Activated CD8-positive, alpha-beta memory T cell treated with anti-CD3 and anti-CD28 coated beads, Interleukin-2, amount 10 ng/mL, durations not matched to agents 7 days and 5 days (primary cell): ENCODE results near the gene HDGFL2. TPM values are rescaled to one million over a fixed set of nuclear protein-coding genes. Genes with fewer than 3 reads are reported as not detected.
"Not testable (repeated sequence)": the region's sequence is repeated elsewhere in the genome, so short reads cannot be mapped to it uniquely, and the experiment has no call there.

ENCODE experiments used
- ATAC-seq: fragments of 150-1000 bp; cut with Tn5 transposase; one replicate; pipeline ENCODE4 v1.10.0; 2021; ENCODE audit warnings: moderate library complexity
- CTCF ChIA-PET: fragments of 350-600 bp; sonication (Branson Sonifier 250); formaldehyde crosslinking; loops from one replicate; lab custom pipeline; 2021; ENCODE audit warnings: antibody characterized with exemption; lab: Charles Lee
- DNase-seq: peaks from one replicate; pipeline ENCODE4 v3.0.0-alpha.2; 2020
- H3K27ac Mint-ChIP-seq: one replicate; pipeline ENCODE4 v1.8.0; 2021; ENCODE audit warnings: mild to moderate bottlenecking, mixed read lengths
- H3K27me3 Mint-ChIP-seq: one replicate; pipeline ENCODE4 v1.8.0; 2021; ENCODE audit warnings: mixed read lengths
- H3K36me3 Mint-ChIP-seq: one replicate; pipeline ENCODE4 v1.8.0; 2021; ENCODE audit warnings: mild to moderate bottlenecking, mixed read lengths
- H3K4me1 Mint-ChIP-seq: one replicate; pipeline ENCODE4 v1.8.0; 2021; ENCODE audit warnings: mixed read lengths
- H3K4me3 Mint-ChIP-seq: one replicate; pipeline ENCODE4 v1.8.0; 2021; ENCODE audit warnings: mild to moderate bottlenecking, moderate library complexity, mixed read lengths
- H3K9me3 Mint-ChIP-seq: one replicate; pipeline ENCODE4 v1.8.0; 2022; ENCODE audit warnings: low read depth, mixed read lengths
- total RNA-seq, 2 experiments: library from RNA; stranded (reverse); gene quantifications; one replicate each; pipeline ENCODE4 v1.2.3, GENCODE V29; 2021

HDGFL2 gene
- total RNA-seq, 2 experiments from 2014 or later = 57.8 to 60.2 TPM

DNA sequence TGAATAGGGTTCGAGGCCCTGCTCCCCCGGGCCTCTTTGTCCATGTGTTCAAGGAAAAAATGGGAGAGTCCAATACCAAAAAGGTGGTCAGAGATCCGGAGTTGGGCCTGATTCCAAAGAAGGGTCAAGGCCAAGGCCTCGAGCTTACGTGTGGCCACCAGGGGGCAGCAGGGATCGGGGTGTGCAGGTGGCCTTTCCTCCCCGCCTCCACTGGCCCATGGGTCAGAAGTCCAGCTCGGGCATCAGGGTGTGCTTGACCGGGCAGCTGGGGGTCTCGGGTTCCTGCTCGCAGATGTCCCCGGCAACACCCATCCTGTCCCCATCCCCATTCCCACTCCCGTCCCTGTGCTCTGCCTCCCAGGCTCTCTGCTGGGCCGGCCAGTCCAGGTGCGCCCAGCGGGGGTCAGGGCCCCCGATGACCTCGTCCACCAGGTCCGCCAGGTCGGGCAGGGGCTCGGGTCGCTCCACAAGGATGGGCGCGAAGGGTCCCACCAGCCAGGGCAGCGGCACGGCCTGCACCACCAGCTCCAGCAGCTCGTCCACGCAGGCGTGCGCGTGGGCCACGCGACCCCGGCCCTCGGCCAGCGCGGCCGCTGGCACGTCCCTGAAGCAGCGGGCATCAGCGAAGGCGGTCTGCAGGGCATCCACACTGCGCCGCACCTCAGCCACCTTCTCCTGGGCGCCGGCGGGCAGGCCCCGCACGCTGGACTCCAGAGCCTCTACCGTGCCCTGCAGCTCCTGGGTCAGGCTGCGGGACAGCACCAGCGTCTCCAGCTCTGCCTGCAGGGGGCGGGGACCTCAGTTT, 51.4 kb downstream of the HDGFL2 start:
- H3K4me3 Mint-ChIP-seq = no peak overlapping the region
- ATAC-seq (no peak), DNase-seq (no peak)
- CTCF ChIA-PET = interaction anchor here (0.7 to 5.2 kb wide), 13 partner anchors 7 to 268 kb away, joined by 3 to 48 read pairs (median 4); partner anchors contain the start of genes HDGFL2 and PLIN5
- no peaks in the 10 kb centered on the region for H3K27me3 Mint-ChIP-seq
- H3K36me3 Mint-ChIP-seq = no peaks in the 10 kb centered on the region
- H3K9me3 Mint-ChIP-seq = no peaks in the 10 kb centered on the region
- H3K27ac Mint-ChIP-seq = no peak overlapping the region
- H3K4me1 Mint-ChIP-seq = no peaks in the 10 kb centered on the region

- Mint-ChIP-seq H3K36me3 (no peaks in the 10 kb centered on the region), H3K4me1 (no peaks in the 10 kb centered on the region), H3K9me3 (no peaks in the 10 kb centered on the region), H3K27ac (no peak overlapping the region), H3K4me3 (no peak overlapping the region), H3K27me3 (no peaks in the 10 kb centered on the region)
- peak; percentile 90 for ATAC-seq
- CTCF ChIA-PET = interaction anchor here (0.6 to 5.2 kb wide), 29 partner anchors 9 to 257 kb away, joined by 3 to 48 read pairs (median 4); partner anchors contain the start of genes HDGFL2, LRG1 and PLIN5
- DNase-seq = peak; percentile 78
Measured at GRCh38 chr19:4524808-4525562, 52.9 kb downstream of the HDGFL2 start.

- ATAC-seq = no peak
- Mint-ChIP-seq H3K36me3 (no peaks in the 10 kb centered on the region), H3K27ac (no peak overlapping the region), H3K27me3 (peaks cover 2% of the 10 kb centered on the region), H3K9me3 (no peaks in the 10 kb centered on the region), H3K4me3 (no peak overlapping the region), H3K4me1 (no peaks in the 10 kb centered on the region)
- CTCF ChIA-PET = interaction anchor here (0.6 to 5.2 kb wide), 25 partner anchors 9 to 258 kb away, joined by 3 to 48 read pairs (median 4); partner anchors contain the start of genes HDGFL2, LRG1 and PLIN5
- no peak for DNase-seq
Measured at GRCh38 chr19:4525563-4526002, 53.5 kb downstream of the HDGFL2 start.

DNA sequence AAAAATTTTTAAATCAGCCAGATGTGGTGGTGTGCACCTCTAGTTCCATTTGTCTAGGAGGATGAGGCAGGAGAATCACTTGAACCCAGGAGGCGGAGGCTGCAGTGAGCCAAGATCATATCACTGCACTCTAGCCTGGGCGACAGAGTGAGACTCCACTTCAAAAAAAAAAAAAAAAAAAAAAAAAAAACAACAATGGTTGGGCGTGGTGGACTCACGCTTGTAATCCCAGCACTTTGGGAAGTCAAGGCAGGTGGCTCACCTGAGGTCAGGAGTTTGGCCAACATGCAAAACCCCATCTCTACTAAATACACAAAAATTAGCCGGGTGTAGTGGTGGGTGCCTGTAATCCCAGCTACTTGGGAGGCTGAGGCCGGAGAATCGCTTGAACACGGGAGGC, 55.3 kb downstream of the HDGFL2 start:
- H3K9me3 Mint-ChIP-seq, DNase-seq, H3K27me3 Mint-ChIP-seq, ATAC-seq, H3K4me3 Mint-ChIP-seq, H3K27ac Mint-ChIP-seq, H3K36me3 Mint-ChIP-seq, H3K4me1 Mint-ChIP-seq: not testable (repeated sequence)
- CTCF ChIA-PET = interaction anchor here (5.2 kb wide), 1 partner anchor 260 kb away, joined by 48 read pairs; no protein-coding TSS in a partner anchor

DNA sequence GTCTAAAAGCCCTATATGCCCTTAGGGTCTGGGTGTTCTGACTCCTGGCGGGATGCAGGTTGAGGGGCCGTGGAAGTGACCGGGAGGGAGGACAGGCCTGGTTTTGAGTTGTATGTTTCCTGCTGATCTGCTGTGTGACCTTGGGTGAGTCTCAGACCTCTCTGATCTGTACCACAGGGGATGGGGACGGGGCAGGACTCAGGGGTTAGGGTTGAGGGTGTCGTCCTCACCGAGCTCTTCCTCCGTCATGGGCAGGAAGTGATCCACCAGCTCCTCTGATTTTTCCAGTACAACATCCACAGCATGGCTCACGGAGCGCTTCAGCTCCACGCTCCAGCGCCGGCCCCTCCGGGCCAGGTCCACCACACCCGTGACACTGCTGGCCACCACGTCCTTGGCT, 56.7 kb downstream of the HDGFL2 start:
- no peaks in the 10 kb centered on the region for H3K4me1 Mint-ChIP-seq
- no peak for ATAC-seq
- no peaks in the 10 kb centered on the region for H3K9me3 Mint-ChIP-seq
- H3K4me3 Mint-ChIP-seq = no peak overlapping the region
- H3K27me3 Mint-ChIP-seq = peaks cover 5% of the 10 kb centered on the region
- no peaks in the 10 kb centered on the region for H3K36me3 Mint-ChIP-seq
- no peak overlapping the region for H3K27ac Mint-ChIP-seq
- no peak for DNase-seq
- CTCF ChIA-PET = no interaction called here

DNA sequence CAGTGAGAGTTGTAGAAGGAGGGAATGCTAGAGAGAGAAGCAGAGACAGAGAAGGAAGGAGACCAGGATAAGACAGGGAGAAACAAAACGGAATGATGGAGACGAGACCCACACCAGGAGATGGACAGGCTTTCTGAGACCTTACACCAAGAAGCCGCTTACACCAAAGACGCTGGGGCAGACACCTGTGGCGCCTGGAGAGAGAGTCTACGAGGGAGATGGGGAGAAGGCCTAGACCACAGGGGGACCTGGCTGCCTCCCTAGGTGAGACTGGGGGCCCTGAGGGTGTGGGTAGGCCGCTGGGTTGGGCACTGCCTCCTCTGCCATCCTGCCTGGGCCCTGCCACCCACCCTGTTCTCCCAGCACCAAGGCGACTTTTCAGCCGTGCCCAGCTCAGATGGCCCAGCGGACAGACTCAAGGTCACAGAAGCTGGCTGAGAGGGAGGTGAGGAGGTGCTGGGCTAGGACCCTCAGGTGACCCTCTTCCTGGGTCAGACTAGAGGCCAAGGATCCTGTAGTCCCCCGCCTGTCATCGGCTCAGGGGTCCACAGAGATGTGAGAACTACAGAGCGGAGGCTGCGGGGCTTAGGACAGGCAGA, 57.9 kb downstream of the HDGFL2 start:
- no peak for DNase-seq
- Mint-ChIP-seq H3K4me1 (no peaks in the 10 kb centered on the region), H3K4me3 (no peak overlapping the region), H3K9me3 (no peaks in the 10 kb centered on the region), H3K36me3 (no peaks in the 10 kb centered on the region), H3K27me3 (peaks cover 9% of the 10 kb centered on the region), H3K27ac (no peak overlapping the region)
- ATAC-seq = no peak
- CTCF ChIA-PET = no interaction called here

DNA sequence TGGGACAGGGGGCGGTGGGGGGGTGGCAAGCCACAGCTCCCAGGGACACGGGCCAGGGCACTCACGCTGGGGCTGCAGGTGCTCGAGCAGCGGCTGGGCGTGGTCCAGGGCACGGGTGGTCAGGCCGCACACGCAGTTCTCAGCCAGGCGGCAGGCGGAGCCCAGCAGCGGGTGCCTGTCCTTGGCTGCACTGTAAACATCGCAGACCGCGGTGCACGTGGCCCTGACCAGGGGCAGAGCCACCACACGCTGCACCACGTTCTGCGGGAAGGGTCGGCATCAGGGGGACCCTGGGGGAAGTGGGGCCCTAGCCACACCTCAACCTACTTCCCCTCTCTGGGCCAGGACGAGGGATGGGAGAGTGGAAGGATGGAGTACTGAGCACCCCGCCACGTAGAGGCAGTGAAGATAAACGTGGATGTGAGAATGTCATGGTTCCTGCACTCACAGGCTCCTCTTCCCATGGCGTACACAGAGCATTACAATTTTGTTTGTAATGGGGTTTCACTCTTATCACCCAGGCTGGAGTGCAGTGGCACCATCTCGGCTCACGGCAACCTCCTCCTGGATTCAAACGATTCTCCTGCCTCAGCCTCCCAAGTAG, 59.6 kb downstream of the HDGFL2 start:
- H3K27ac Mint-ChIP-seq = no peak overlapping the region
- no peaks in the 10 kb centered on the region for H3K9me3 Mint-ChIP-seq
- peaks cover 12% of the 10 kb centered on the region for H3K27me3 Mint-ChIP-seq
- DNase-seq (no peak), ATAC-seq (no peak)
- H3K4me3 Mint-ChIP-seq = no peak overlapping the region
- H3K36me3 Mint-ChIP-seq = no peaks in the 10 kb centered on the region
- CTCF ChIA-PET = no interaction called here
- no peaks in the 10 kb centered on the region for H3K4me1 Mint-ChIP-seq

DNA sequence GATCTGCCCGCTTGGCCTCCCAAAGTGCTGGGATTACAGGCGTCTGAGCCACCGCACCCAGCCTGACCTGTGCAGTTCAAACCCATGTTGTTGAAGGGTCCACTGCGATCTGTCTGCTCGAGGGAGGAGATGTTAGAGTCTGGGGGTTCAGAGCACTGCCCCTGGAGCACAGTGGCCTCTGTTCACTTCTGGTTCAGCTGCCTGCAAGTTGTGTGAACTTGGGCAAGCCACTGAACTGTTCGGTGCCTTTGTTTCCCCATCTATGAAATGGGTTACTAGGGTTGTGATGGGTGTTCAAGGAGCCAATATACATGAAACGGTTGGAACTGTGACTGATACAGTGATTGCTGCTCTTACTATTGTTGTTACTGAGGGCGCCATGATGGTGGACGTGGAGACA, 61.2 kb downstream of the HDGFL2 start:
- no peaks in the 10 kb centered on the region for H3K9me3 Mint-ChIP-seq
- ATAC-seq (no peak), DNase-seq (no peak)
- H3K27ac Mint-ChIP-seq = no peak overlapping the region
- H3K36me3 Mint-ChIP-seq = no peaks in the 10 kb centered on the region
- CTCF ChIA-PET = no interaction called here
- H3K4me1 Mint-ChIP-seq = no peaks in the 10 kb centered on the region
- H3K4me3 Mint-ChIP-seq = no peak overlapping the region
- peaks cover 12% of the 10 kb centered on the region for H3K27me3 Mint-ChIP-seq

GRCh38 chr19:4533835-4534424, 61.8 kb downstream of the HDGFL2 start:
- H3K27me3 Mint-ChIP-seq = peaks cover 12% of the 10 kb centered on the region
- no peaks in the 10 kb centered on the region for H3K4me1 Mint-ChIP-seq
- H3K36me3 Mint-ChIP-seq = no peaks in the 10 kb centered on the region
- no peaks in the 10 kb centered on the region for H3K9me3 Mint-ChIP-seq
- CTCF ChIA-PET = no interaction called here
- DNase-seq (no peak), ATAC-seq (no peak)
- H3K4me3 Mint-ChIP-seq = no peak overlapping the region
- no peak overlapping the region for H3K27ac Mint-ChIP-seq

DNA sequence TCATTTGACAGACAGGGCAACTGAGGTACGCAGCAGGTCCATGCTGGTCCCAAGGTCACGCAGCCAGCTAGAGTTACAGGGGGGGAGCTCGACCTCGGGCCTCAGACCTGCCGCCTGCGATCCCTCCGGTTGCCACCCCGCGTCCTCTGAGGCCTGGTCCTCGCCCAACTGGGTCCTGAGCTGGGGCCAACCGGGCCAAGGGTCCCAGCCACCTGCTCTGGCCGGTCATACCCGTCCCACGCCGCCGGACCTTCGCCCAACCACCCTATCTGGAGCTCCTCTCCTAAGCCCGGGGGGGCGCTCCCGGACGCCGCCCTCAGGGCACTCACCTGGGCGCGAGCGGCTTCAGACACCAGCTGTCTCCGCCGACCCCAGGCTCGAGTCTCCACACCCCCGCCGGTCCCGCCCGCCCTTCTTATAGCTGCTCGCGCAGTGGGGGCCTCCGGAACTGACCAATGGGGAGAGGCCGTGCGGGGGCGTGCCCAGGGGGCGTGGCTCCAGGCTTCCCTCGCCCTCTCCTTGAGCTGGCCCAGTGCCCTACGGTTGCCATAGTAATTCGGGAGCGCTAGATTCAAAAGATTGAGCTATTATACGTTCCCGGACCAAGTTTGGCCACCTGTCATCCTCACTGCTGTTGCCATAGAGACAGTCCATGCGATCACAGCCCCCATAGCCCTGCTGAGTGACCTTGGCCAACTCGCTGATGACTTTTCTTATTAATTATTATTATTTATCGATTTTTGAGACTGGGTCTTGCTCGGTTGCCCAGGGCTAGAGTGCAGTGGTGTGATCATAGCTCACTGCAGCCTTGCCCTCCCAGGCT, 63.0 kb downstream of the HDGFL2 start, which contains the start of gene PLIN5:
TSS of gene PLIN5 (minus strand) at position 389 of the 823 bp plus-strand sequence. CDS start 1,150 bp downstream, outside the sequence.
- no peak within 1 kb of the TSS for H3K27ac Mint-ChIP-seq
- H3K4me3 Mint-ChIP-seq = no peak within 1 kb of the TSS
- no peaks in the 10 kb centered on the region for H3K36me3 Mint-ChIP-seq
- DNase-seq = peak; percentile 45
- peaks cover under 1% of the 10 kb centered on the region for H3K4me1 Mint-ChIP-seq
- CTCF ChIA-PET = interaction anchor here (0.7 to 2.6 kb wide), 2 partner anchors 11 to 22 kb away, joined by 3 to 20 read pairs; no protein-coding TSS in a partner anchor
- no peaks in the 10 kb centered on the region for H3K9me3 Mint-ChIP-seq
- ATAC-seq = peak; percentile 52
- H3K27me3 Mint-ChIP-seq = peaks cover 12% of the 10 kb centered on the region

GRCh38 chr19:4536798-4537197, 64.7 kb downstream of the HDGFL2 start:
- Mint-ChIP-seq H3K27ac (no peak overlapping the region), H3K9me3 (no peaks in the 10 kb centered on the region), H3K4me3 (no peak overlapping the region), H3K36me3 (no peaks in the 10 kb centered on the region), H3K27me3 (peaks cover 10% of the 10 kb centered on the region), H3K4me1 (peaks cover 2% of the 10 kb centered on the region)
- CTCF ChIA-PET = interaction anchor here (2.6 kb wide), 1 partner anchor 13 kb away, joined by 20 read pairs; no protein-coding TSS in a partner anchor
- DNase-seq (no peak), ATAC-seq (no peak)
